ENCODE results near the gene SCART1.

Gene SCART1

DNA sequence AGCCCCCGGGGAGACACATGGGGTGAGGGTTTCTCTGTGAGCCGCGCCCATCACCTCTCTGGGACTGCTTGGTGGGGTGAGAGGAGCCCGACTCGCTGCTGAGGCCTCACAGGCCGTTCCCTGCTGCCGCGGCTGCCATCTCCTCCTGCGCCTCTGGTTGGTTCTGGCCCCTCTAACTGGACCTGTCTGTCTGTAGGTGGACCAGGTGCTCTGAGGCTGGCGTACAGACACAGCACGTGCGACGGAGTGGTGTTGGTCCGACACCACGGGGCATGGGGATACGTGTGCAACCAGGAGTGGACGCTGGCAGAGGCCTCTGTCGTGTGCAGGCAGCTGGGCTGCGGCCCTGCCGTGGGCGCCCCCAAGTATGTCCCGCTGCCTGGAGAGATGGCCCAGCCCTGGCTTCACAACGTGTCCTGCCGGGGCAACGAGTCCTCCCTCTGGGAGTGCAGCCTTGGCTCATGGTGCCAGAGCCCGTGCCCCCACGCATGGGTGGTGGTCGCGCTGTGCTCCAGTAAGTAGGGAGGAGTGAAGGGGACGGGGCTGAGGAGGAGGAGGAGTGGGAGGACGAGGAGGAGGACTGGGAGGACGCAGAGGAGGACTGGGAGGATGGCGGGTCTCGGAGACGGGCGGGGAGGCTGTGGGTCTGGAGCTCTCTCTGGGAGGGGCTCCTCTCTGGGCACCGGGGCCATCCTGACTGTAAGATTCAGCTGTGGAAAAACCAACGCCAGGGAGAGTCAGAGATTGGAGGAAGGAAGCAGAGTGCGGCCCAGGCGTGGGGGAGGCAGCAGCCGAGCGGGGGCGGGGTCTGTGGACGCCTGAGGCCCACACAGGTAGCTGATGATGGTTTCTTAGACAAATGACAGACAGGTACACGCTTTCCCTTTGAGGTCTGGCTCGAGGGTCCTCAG is 2.6 kb downstream of the SCART1 start:
- TF ChIP-seq, protein P1, sequence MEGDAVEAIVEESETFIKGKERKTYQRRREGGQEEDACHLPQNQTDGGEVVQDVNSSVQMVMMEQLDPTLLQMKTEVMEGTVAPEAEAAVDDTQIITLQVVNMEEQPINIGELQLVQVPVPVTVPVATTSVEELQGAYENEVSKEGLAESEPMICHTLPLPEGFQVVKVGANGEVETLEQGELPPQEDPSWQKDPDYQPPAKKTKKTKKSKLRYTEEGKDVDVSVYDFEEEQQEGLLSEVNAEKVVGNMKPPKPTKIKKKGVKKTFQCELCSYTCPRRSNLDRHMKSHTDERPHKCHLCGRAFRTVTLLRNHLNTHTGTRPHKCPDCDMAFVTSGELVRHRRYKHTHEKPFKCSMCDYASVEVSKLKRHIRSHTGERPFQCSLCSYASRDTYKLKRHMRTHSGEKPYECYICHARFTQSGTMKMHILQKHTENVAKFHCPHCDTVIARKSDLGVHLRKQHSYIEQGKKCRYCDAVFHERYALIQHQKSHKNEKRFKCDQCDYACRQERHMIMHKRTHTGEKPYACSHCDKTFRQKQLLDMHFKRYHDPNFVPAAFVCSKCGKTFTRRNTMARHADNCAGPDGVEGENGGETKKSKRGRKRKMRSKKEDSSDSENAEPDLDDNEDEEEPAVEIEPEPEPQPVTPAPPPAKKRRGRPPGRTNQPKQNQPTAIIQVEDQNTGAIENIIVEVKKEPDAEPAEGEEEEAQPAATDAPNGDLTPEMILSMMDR (conservative IDR thresholded peaks at IDR 0.05) = no peak
- no peak overlapping the region for H3K27ac ChIP-seq

DNA sequence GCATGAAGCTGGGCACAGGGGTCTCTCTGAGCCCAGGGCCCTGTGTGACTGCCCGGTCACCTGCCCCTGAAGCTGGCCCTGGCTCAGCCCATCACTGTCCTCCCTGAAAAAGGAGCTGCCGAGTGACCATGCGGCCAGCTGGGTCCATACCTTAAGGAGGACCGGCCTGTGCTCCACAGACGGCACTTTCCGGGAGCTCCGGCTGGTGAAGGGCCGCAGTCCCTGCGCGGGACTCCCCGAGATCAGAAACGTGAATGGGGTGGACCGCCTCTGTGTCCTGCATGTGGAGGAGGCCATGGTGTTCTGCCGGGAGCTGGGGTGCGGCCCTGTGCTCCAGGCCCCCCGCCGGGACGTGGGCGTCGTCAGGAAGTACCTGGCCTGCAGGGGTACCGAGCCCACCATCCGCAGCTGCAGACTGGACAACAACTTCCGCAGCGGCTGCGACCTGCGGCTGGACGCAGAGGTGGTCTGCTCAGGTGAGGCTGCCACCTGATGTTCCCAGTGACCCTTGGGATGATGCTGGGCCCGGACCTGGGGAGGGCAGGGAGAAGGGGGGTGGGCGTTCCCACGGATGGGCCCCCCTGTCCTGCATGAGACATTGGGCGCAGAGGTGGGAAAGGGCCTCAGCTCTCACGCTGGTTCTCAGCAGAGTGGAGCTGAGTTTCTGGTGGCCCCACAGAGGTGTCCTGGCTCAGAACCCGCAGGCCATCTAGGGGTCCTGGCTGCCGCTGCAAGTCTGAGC is 3.5 kb downstream of the SCART1 start:
- TF ChIP-seq, protein P1 (conservative IDR thresholded peaks at IDR 0.05) = no peak
- H3K27ac ChIP-seq = no peak overlapping the region

DNA sequence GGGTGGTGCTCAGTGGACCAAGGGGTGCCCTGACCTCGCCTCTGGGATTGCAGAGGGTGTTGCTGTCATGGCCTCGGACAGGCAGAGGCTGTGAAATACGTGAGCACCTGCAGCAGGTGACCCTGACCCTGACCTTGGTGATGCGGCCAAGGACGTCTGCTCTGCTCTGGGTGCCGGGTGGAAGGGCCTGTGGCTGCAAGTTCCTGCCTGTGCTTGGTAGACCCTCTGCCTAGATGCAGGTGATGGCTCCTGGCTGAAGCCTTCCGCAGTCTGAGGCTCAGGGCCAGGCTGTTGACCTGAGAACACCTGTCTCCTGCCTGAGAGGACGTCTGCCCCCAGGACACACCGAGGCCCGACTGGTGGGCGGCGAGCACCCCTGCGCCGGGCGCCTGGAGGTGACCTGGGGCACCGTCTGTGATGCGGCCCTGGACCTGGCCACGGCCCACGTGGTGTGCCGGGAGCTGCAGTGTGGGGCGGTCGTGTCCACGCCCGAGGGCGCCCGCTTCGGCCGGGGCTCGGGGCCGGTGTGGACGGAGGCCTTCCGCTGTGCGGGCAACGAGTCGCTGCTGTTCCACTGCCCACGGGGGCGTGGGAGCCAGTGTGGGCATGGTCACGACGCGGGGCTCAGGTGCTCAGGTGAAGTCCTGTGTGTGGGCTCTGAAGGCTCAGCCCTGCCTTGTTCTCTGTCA is 4.4 kb downstream of the SCART1 start:
- TF ChIP-seq, protein P1 (conservative IDR thresholded peaks at IDR 0.05) = no peak
- H3K27ac ChIP-seq = no peak overlapping the region

DNA sequence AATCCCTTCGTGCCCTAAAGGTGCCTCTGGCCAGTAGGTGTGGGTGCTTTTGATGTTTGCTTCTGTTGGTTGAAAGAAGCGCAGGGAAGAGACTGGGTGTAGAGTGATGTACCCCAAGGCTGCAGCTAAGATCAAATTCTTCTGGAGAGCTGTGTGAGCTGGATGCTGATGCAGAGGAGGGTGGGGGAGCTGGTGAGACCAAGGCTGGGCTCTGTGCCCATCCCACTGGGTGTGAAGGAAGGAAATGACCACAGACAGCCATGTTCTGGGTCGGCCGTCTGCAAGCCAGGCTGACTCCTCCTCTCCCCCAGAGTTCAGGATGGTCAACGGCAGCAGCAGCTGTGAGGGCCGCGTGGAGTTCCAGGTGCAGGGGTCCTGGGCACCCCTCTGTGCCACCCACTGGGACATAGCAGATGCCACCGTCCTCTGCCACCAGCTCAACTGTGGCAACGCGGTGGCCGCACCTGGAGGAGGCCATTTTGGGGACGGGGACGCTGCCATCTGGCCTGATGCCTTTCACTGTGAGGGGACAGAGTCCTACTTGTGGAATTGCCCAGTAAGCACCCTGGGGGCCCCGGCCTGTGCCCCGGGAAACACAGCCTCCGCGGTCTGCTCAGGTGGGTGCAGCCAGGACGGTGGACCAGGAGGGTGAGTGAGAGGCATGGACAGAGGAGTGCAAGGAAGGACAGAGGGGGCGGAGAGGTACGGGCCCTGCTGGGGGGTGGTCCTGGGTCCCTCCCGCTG is 5.1 kb downstream of the SCART1 start:
- TF ChIP-seq, protein P1 (conservative IDR thresholded peaks at IDR 0.05) = no peak
- H3K27ac ChIP-seq = no peak overlapping the region

DNA sequence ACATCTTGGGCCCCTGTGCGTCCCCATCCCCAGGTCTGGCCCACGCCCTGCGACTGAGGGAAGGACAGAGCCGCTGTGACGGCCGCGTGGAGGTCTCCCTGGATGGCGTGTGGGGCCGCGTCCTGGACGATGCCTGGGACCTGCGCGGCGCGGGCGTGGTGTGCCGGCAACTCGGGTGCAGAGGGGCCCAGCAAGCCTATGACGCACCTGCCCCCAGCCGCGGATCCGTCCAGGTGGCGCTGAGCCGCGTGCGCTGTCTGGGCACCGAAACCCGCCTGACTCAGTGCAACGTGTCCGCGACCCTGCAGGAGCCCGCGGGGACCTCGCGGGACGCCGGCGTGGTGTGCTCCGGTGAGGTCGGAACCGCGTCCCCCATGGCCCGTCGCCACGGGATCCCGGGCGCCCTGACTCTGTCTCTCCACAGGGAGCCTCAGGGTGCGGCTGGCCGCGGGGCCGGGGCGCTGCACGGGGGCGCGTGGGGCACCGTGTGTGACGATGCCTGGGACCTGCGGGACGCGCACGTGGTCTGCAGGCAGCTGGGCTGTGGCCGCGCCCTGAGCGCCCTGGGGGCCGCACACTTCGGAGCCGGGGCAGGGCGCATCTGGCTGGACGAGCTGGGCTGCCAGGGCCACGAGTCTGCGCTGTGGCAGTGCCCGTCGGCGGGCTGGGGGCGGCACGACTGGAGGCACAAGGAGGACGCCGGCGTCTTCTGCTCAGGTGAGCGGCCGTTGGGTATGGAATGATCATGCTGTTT is 5.9 kb downstream of the SCART1 start:
- H3K27ac ChIP-seq = no peak overlapping the region
- TF ChIP-seq, protein P1 (conservative IDR thresholded peaks at IDR 0.05) = no peak

DNA sequence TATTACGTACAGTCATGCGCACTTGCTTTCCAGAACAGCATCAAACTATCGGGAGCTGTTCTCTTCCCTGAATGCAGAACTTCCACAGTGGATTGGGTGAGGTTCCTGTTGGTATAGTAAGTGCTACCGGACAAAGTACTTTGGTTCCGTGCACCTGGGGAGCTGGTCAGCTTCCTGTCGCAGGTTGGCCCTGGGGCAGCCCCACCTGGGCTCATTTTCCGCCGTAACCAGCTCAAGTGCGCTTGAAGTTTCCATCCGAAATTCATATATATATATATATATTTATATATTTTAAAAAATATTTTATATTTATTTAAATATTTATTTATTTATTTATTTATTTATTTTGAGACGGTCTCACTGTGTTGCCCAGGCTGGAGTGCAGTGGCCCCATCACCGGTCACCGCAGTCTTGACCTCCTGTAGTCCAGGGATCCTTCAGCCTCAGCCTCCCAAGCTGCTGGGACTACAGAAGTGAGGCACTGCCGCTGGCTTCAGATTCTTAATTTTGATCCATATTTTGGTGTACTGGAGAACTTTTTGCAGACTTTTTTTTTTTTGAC is 6.5 kb downstream of the SCART1 start:
- no peak overlapping the region for H3K27ac ChIP-seq
- TF ChIP-seq, protein P1 (conservative IDR thresholded peaks at IDR 0.05) = no peak

Measured in VCaP (cell line).